IMR-90 (cell line): ENCODE data around the gene SLC38A9. TPM values are rescaled to one million over a fixed set of nuclear protein-coding genes. Genes with fewer than 3 reads are reported as not detected.

Experiments
- ATAC-seq: fragments of 200-7000 bp; cut with Tn5 transposase; 2 replicates; pipeline ENCODE4 v1.9.1; 2020; ENCODE audit warnings: low read depth, mild to moderate bottlenecking, moderate library complexity
- BruUV-seq: library from RNA; stranded (reverse); fragments of 400-500 nt; replicated peaks from 2 replicates; lab custom pipeline; 2021; lab: Mats Ljungman, UMichigan
- CTCF ChIA-PET: fragments of 300-600 bp; formaldehyde crosslinking; extraction: SDS; loops from one replicate; lab custom pipeline; 2021; ENCODE audit warnings: antibody characterized with exemption; lab: Yijun Ruan, JAX
- POLR2A ChIA-PET: fragments of 300-600 bp; sonication (Branson Sonifier 250); formaldehyde crosslinking; loops from one replicate; lab custom pipeline; 2022; ENCODE audit warnings: antibody characterized with exemption; ENCODE audit not compliant: unreplicated experiment; lab: Charles Lee
- DNase-seq: peaks from one replicate; pipeline ENCODE4 v3.0.0; 2013
- H2AFZ ChIP-seq: replicated peaks from 2 replicates; pipeline ENCODE3; 2013; ENCODE audit warnings: low read length, mild to moderate bottlenecking; ENCODE audit not compliant: poor library complexity
- H2AK5ac ChIP-seq: 2 replicates; pipeline ENCODE4 v1.6.1; 2013; ENCODE audit warnings: low read depth, low read length, inconsistent platforms
- H2AK9ac ChIP-seq: replicated peaks from 2 replicates; pipeline ENCODE3; 2013; ENCODE audit warnings: mild to moderate bottlenecking, low read depth, low read length, moderate library complexity; ENCODE audit not compliant: poor library complexity
- H2BK120ac ChIP-seq: 2 replicates; pipeline ENCODE4 v1.6.1; 2013; ENCODE audit warnings: low read depth, low read length, inconsistent platforms
- H2BK15ac ChIP-seq: 3 replicates; pipeline ENCODE4 v1.6.1; 2013; ENCODE audit warnings: low read depth, low read length, inconsistent platforms
- H2BK20ac ChIP-seq: 2 replicates; pipeline ENCODE4 v1.6.1; 2013; ENCODE audit warnings: low read depth, mild to moderate bottlenecking, inconsistent platforms, low read length, moderate library complexity
- H2BK5ac ChIP-seq: 2 replicates; pipeline ENCODE4 v1.6.1; 2013; ENCODE audit warnings: mild to moderate bottlenecking, low read depth, low read length, inconsistent platforms; ENCODE audit not compliant: poor library complexity, severe bottlenecking
- H3K14ac ChIP-seq: replicated peaks from 2 replicates; pipeline ENCODE4 v1.6.1; 2013; ENCODE audit warnings: low read depth, low read length, inconsistent platforms
- H3K18ac ChIP-seq: 2 replicates; pipeline ENCODE4 v1.6.1; 2013; ENCODE audit warnings: low read depth, low read length, control low read depth
- H3K23ac ChIP-seq: 2 replicates; pipeline ENCODE4 v1.6.1; 2013; ENCODE audit warnings: low read depth, low read length, inconsistent platforms
- H3K27ac ChIP-seq: 2 replicates; pipeline ENCODE4 v1.5.1; 2013; ENCODE audit warnings: mild to moderate bottlenecking, control low read depth, low read length; ENCODE audit not compliant: insufficient read depth
- H3K27me3 ChIP-seq: 2 replicates; pipeline ENCODE4 v1.6.1; 2013; ENCODE audit warnings: low read length; ENCODE audit not compliant: control insufficient read depth, insufficient read depth
- H3K36me3 ChIP-seq: 2 replicates; pipeline ENCODE4 v1.6.1; 2013; ENCODE audit warnings: low read length, mixed read lengths; ENCODE audit not compliant: control insufficient read depth, insufficient read depth
- H3K4ac ChIP-seq: 2 replicates; pipeline ENCODE4 v1.6.1; 2013; ENCODE audit warnings: low read depth, low read length, inconsistent platforms
- H3K4me1 ChIP-seq: 2 replicates; pipeline ENCODE4 v1.6.1; 2013; ENCODE audit warnings: low read length, mixed read lengths; ENCODE audit not compliant: control insufficient read depth, insufficient read depth
- H3K4me2 ChIP-seq: 2 replicates; pipeline ENCODE4 v1.6.1; 2013; ENCODE audit warnings: low read depth, mild to moderate bottlenecking, control low read depth, low read length, moderate library complexity
- H3K4me3 ChIP-seq: 2 replicates; pipeline ENCODE4 v1.5.1; 2013; ENCODE audit warnings: low read depth, mild to moderate bottlenecking, control low read depth, low read length, moderate library complexity; ENCODE audit not compliant: insufficient read depth
- H3K56ac ChIP-seq: 2 replicates; pipeline ENCODE4 v1.6.1; 2013; ENCODE audit warnings: low read length, inconsistent platforms; ENCODE audit not compliant: insufficient read depth; ENCODE audit errors: extremely low read depth
- H3K79me1 ChIP-seq, 2 experiments: 2 replicates each; pipeline ENCODE4 v1.6.1; 2013; ENCODE audit warnings: low read length in 2 of 2, inconsistent platforms in 1 of 2, low read depth in 1 of 2
- H3K9ac ChIP-seq: 2 replicates; pipeline ENCODE4 v1.6.1; 2013; ENCODE audit warnings: low read depth, low read length, control low read depth
- H3K9me1 ChIP-seq: 2 replicates; pipeline ENCODE4 v1.6.1; 2013; ENCODE audit warnings: low read length, inconsistent platforms; ENCODE audit not compliant: insufficient read depth
- H3K9me3 ChIP-seq: 2 replicates; pipeline ENCODE4 v1.6.1; 2013; ENCODE audit warnings: low read length; ENCODE audit not compliant: control insufficient read depth, insufficient read depth
- H4K20me1 ChIP-seq: 2 replicates; pipeline ENCODE4 v1.6.1; 2013; ENCODE audit warnings: low read length, inconsistent platforms; ENCODE audit not compliant: insufficient read depth
- H4K5ac ChIP-seq: 2 replicates; pipeline ENCODE4 v1.6.1; 2013; ENCODE audit warnings: mild to moderate bottlenecking, low read depth, low read length, control low read depth
- H4K8ac ChIP-seq, 2 experiments: 2 replicates each; pipeline ENCODE4 v1.6.1; 2013; ENCODE audit warnings: low read depth in 2 of 2, low read length in 2 of 2, control low read depth in 1 of 2, inconsistent platforms in 1 of 2
- H4K91ac ChIP-seq: 2 replicates; pipeline ENCODE4 v1.6.1; 2013; ENCODE audit warnings: low read depth, low read length, inconsistent platforms; ENCODE audit not compliant: insufficient read depth
- BHLHE40 ChIP-seq: fragments of 150-350 bp; IDR thresholded peaks from 2 replicates; pipeline ENCODE4 v1.6.1; 2016; ENCODE audit warnings: mild to moderate bottlenecking, low read depth, low read length
- CHD1 ChIP-seq: IDR thresholded peaks from 2 replicates; pipeline ENCODE4 v1.6.1; 2012; ENCODE audit warnings: low read depth, low read length, improper control_type of control experiment
- ELK1 ChIP-seq: fragments of 150-350 bp; IDR thresholded peaks from 2 replicates; pipeline ENCODE4 v1.6.1; 2016; ENCODE audit warnings: low read depth, mild to moderate bottlenecking, low read length, moderate library complexity, borderline replicate concordance
- FOS ChIP-seq: fragments of 150-350 bp; IDR thresholded peaks from 2 replicates; pipeline ENCODE4 v1.6.1; 2016; ENCODE audit warnings: low read depth, low read length
- MAZ ChIP-seq: IDR thresholded peaks from 2 replicates; pipeline ENCODE4 v1.6.1; 2012; ENCODE audit warnings: low read depth, mild to moderate bottlenecking, low read length, improper control_type of control experiment, moderate library complexity, borderline replicate concordance
- MXI1 ChIP-seq: IDR thresholded peaks from 2 replicates; pipeline ENCODE4 v1.6.1; 2012; ENCODE audit warnings: low read depth, mild to moderate bottlenecking, low read length, moderate library complexity, borderline replicate concordance
- POLR2A ChIP-seq: IDR thresholded peaks from 2 replicates; pipeline ENCODE4 v1.6.1; 2012; ENCODE audit warnings: mild to moderate bottlenecking, low read depth, low read length
- RAD21 ChIP-seq: IDR thresholded peaks from 2 replicates; pipeline ENCODE4 v1.6.1; 2012; ENCODE audit warnings: low read length, improper control_type of control experiment
- RCOR1 ChIP-seq: IDR thresholded peaks from 2 replicates; pipeline ENCODE4 v1.6.1; 2012; ENCODE audit warnings: mild to moderate bottlenecking, low read length, improper control_type of control experiment; ENCODE audit not compliant: insufficient replicate concordance
- RFX5 ChIP-seq: IDR thresholded peaks from 2 replicates; pipeline ENCODE4 v1.8.0; 2012; ENCODE audit warnings: low read depth, mild to moderate bottlenecking, low read length, moderate library complexity
- SMC3 ChIP-seq: fragments of 150-350 bp; IDR thresholded peaks from 2 replicates; pipeline ENCODE4 v1.6.1; 2016; ENCODE audit warnings: low read depth, mild to moderate bottlenecking, antibody characterized with exemption, low read length, moderate library complexity
- WGBS, 2 experiments: methylation state at CpG; one replicate each; pipeline versions ENCODE4 v1.1.5 to v1.1.7; 2013; ENCODE audit warnings: missing lambda C conversion rate in 2 of 2; ENCODE audit not compliant: insufficient read length in 1 of 2; ENCODE audit errors: extremely low coverage in 2 of 2; 5-methylcytosine and 5-hydroxymethylcytosine counted together
- dilution Hi-C: fragments of 300-500 bp; cut with HindIII; formaldehyde crosslinking; loops from one replicate; pipeline ENCODE4 v1.14.3; 2018; ENCODE audit warnings: low sequenced_read_pairs; ENCODE audit not compliant: unreplicated experiment
- in situ Hi-C: fragments of 300-500 bp; cut with MboI; formaldehyde crosslinking; loops from 3 replicates; pipeline ENCODE4 v1.14.3; 2019; ENCODE audit warnings: low sequenced_read_pairs, inconsistent platforms, mixed read lengths
- intact Hi-C: fragments of 100-400 bp; cut with micrococcal nuclease; formaldehyde crosslinking; loops from 2 replicates; pipeline ENCODE4 v1.10.0; 2022
- polyA plus RNA-seq, 3 experiments: library from polyadenylated mRNA; depleted of rRNA; stranded (reverse); fragments of >200 nt; gene quantifications; 2 replicates each; pipeline ENCODE4 v1.2.3, GENCODE V29; 2012; ENCODE audit warnings: low replicate concordance in 1 of 3
- total RNA-seq: library from RNA; depleted of rRNA; stranded (reverse); fragments of >200 nt; gene quantifications from 2 replicates; pipeline ENCODE4 v1.2.3, GENCODE V29; 2012
- TF ChIP-seq, protein P1 (sequence below): fragments of 150-350 bp; IDR thresholded peaks from 2 replicates; pipeline ENCODE4 v1.6.1; 2017; ENCODE audit warnings: mild to moderate bottlenecking, antibody characterized with exemption, low read length, low read depth

The SLC38A9 gene
- total and polyA plus RNA-seq, 2 of the 4 experiments (the other 2 are of a cell fraction), result 10.5 to 24.2 TPM

- H4K20me1 ChIP-seq, result no peaks in the 10 kb centered on the region
- H3K27me3 ChIP-seq, result peaks cover 3% of the 10 kb centered on the region; the same call in 1 of the 2 replicates
- H4K91ac ChIP-seq, result no peak overlapping the region
- no peak overlapping the region for H2BK120ac ChIP-seq
- no peak overlapping the region for H3K27ac ChIP-seq
- no peak for TF ChIP-seq RFX5
- no peak for TF ChIP-seq MXI1
- no peak for TF ChIP-seq RCOR1
- no peak for TF ChIP-seq SMC3
- no peak for TF ChIP-seq FOS
- TF ChIP-seq POLR2A, result no peak
- no peak for TF ChIP-seq CHD1
- TF ChIP-seq ELK1, result no peak
- no peak for TF ChIP-seq MAZ
- no peak for TF ChIP-seq BHLHE40
- no peak for TF ChIP-seq RAD21
- TF ChIP-seq, protein P1, sequence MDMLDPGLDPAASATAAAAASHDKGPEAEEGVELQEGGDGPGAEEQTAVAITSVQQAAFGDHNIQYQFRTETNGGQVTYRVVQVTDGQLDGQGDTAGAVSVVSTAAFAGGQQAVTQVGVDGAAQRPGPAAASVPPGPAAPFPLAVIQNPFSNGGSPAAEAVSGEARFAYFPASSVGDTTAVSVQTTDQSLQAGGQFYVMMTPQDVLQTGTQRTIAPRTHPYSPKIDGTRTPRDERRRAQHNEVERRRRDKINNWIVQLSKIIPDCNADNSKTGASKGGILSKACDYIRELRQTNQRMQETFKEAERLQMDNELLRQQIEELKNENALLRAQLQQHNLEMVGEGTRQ, result no peak
- no peak overlapping the region for H3K23ac ChIP-seq
- H3K9ac ChIP-seq, result no peak overlapping the region
- DNase-seq, result peak; percentile 17
- H2BK5ac ChIP-seq, result no peak overlapping the region
- no peak overlapping the region for H3K4me3 ChIP-seq
- H4K8ac ChIP-seq, result no peak overlapping the region
- no peak overlapping the region for H2AK9ac ChIP-seq
- no peak overlapping the region for H3K56ac ChIP-seq
- H3K9me3 ChIP-seq, result no peaks in the 10 kb centered on the region
- H3K4me1 ChIP-seq, result no peaks in the 10 kb centered on the region
- no peak overlapping the region for H3K4me2 ChIP-seq
- no peak overlapping the region for H2AFZ ChIP-seq
- no CpG with 5 or more reads among the region's 4 CpGs for WGBS, 2 experiments
- no peak overlapping the region for H3K14ac ChIP-seq
- no peak overlapping the region for H4K5ac ChIP-seq
- H3K79me1 ChIP-seq, result no peaks in the 10 kb centered on the region
- H2BK15ac ChIP-seq, result no peak overlapping the region
- BruUV-seq, result no TSS peak
- H3K36me3 ChIP-seq, result no peaks in the 10 kb centered on the region
- H2AK5ac ChIP-seq, result no peak overlapping the region
- no peak overlapping the region for H2BK20ac ChIP-seq
- H3K9me1 ChIP-seq, result no peaks in the 10 kb centered on the region
- in situ Hi-C loops (no loop called here), intact Hi-C loops (loop anchor here (5.0 kb wide), 1 partner anchor 43 kb away; no protein-coding TSS in a partner anchor), dilution Hi-C loops (no loop called here)
- H3K18ac ChIP-seq, result no peak overlapping the region
- ATAC-seq, result no peak
- CTCF ChIA-PET, result interaction anchor here (0.5 kb wide), 1 partner anchor 86 kb away, joined by 5 read pairs; no protein-coding TSS in a partner anchor
- H3K4ac ChIP-seq, result no peak overlapping the region
- POLR2A ChIA-PET, result no interaction called here
These were observed 12.2 kb upstream of the SLC38A9 start for GRCh38 chr5:55724281-55724680.
